H1 (cell line): Measurements from ENCODE around the gene PLLP. TPM values are rescaled to one million over a fixed set of nuclear protein-coding genes. Genes with fewer than 3 reads are reported as not detected.

Experiments used
- CTCF ChIA-PET: fragments of 300-600 bp; sonication (Branson Sonifier 250); formaldehyde crosslinking; loops from one replicate; lab custom pipeline; 2021; ENCODE audit not compliant: partially characterized antibody; lab: Charles Lee
- POLR2A ChIA-PET: fragments of 300-600 bp; sonication (Branson Sonifier 250); formaldehyde crosslinking; loops from one replicate; lab custom pipeline; 2021; ENCODE audit warnings: inconsistent platforms; ENCODE audit not compliant: partially characterized antibody; lab: Charles Lee
- DNase-seq, 2 experiments: peaks; one replicate each; pipeline versions ENCODE4 v3.0.0 to v3.0.0-alpha.2; 2010 to 2022; ENCODE audit warnings: low spot score in 2 of 2, low read depth in 1 of 2, mixed read lengths in 1 of 2
- FAIRE-seq: peaks from 2 replicates; lab custom pipeline; 2011; peaks lifted over from hg19 to GRCh38; lab: Jason Lieb, UNC
- H2AFZ ChIP-seq: 2 replicates; pipeline ENCODE4 v1.8.1; 2012; ENCODE audit warnings: low read length, inconsistent platforms
- H2AK5ac ChIP-seq: 2 replicates; pipeline ENCODE4 v1.6.1; 2013; ENCODE audit warnings: low read depth, low read length
- H2BK120ac ChIP-seq: replicated peaks from 2 replicates; pipeline ENCODE3; 2013; ENCODE audit warnings: low read depth, low read length, inconsistent platforms
- H2BK12ac ChIP-seq: 2 replicates; pipeline ENCODE4 v1.6.1; 2013; ENCODE audit warnings: low read depth, low read length
- H2BK15ac ChIP-seq: 2 replicates; pipeline ENCODE4 v1.6.1; 2013; ENCODE audit warnings: low read length
- H2BK20ac ChIP-seq: 2 replicates; pipeline ENCODE4 v1.6.1; 2013; ENCODE audit warnings: low read length
- H2BK5ac ChIP-seq: 2 replicates; pipeline ENCODE4 v1.6.1; 2013; ENCODE audit warnings: low read depth, low read length
- H3K14ac ChIP-seq: 2 replicates; pipeline ENCODE4 v1.6.1; 2013; ENCODE audit warnings: inconsistent platforms; ENCODE audit not compliant: insufficient read length
- H3K18ac ChIP-seq: 2 replicates; pipeline ENCODE4 v1.6.1; 2013; ENCODE audit warnings: low read length; ENCODE audit errors: extremely low read depth
- H3K23ac ChIP-seq: 2 replicates; pipeline ENCODE4 v1.6.1; 2013; ENCODE audit warnings: inconsistent platforms; ENCODE audit not compliant: insufficient read length
- H3K23me2 ChIP-seq: 2 replicates; pipeline ENCODE4 v1.6.1; 2013; ENCODE audit warnings: low read depth, low read length
- H3K27ac ChIP-seq: 2 replicates; pipeline ENCODE4 v1.6.1; 2011; ENCODE audit warnings: low read depth, low read length, inconsistent platforms
- H3K27me3 ChIP-seq, 4 experiments: replicated peaks in 1 of 4; 1 replicate in 1 of 4; 2 replicates in 3 of 4; pipeline versions ENCODE4 v1.6.1 to v1.8.1; 2011 to 2013; ENCODE audit warnings: low read length in 3 of 4, mild to moderate bottlenecking in 3 of 4, inconsistent platforms in 2 of 4, mixed read lengths in 2 of 4, moderate library complexity in 1 of 4; ENCODE audit not compliant: control insufficient read depth in 3 of 4, insufficient read depth in 3 of 4; ENCODE audit errors: extremely low read depth in 1 of 4
- H3K36me3 ChIP-seq, 4 experiments: 2 replicates each; pipeline versions ENCODE4 v1.6.1 to v1.8.1; 2011 to 2013; ENCODE audit warnings: mild to moderate bottlenecking in 4 of 4, low read length in 3 of 4, moderate library complexity in 2 of 4, control low read depth in 1 of 4, inconsistent platforms in 1 of 4; ENCODE audit not compliant: insufficient read depth in 4 of 4, control insufficient read depth in 2 of 4
- H3K4ac ChIP-seq: replicated peaks from 2 replicates; pipeline ENCODE3; 2013; ENCODE audit warnings: low read length, low read depth, mixed read lengths, inconsistent platforms; ENCODE audit not compliant: insufficient read length
- H3K4me1 ChIP-seq, 4 experiments: replicated peaks in 1 of 4; 1 replicate in 1 of 4; 2 replicates in 3 of 4; pipeline versions ENCODE4 v1.6.1 to v1.8.1; 2011 to 2013; ENCODE audit warnings: low read length in 3 of 4, inconsistent platforms in 2 of 4, mixed read lengths in 1 of 4; ENCODE audit not compliant: insufficient read depth in 4 of 4, control insufficient read depth in 3 of 4
- H3K4me2 ChIP-seq, 2 experiments: 2 replicates each; pipeline versions ENCODE4 v1.6.1 to v1.8.1; 2011 to 2013; ENCODE audit warnings: low read depth in 2 of 2, low read length in 2 of 2, control low read depth in 1 of 2, inconsistent platforms in 1 of 2, mild to moderate bottlenecking in 1 of 2; ENCODE audit not compliant: insufficient read depth in 1 of 2
- H3K4me3 ChIP-seq, 4 experiments: fragments of 200-600, 300-600 bp in 1 of 4; sonication (generic), shearing (Covaris generic), sonication (Bioruptor Twin) in 1 of 4; 2 replicates each; pipeline versions ENCODE4 v1.5.1 to v1.8.1; 2011 to 2016; ENCODE audit warnings: low read length in 4 of 4, low read depth in 3 of 4, control low read depth in 2 of 4, inconsistent platforms in 2 of 4, mild to moderate bottlenecking in 2 of 4, mixed read lengths in 1 of 4, moderate library complexity in 1 of 4; ENCODE audit not compliant: insufficient read depth in 2 of 4; ENCODE audit errors: extremely low read depth in 1 of 4
- H3K56ac ChIP-seq: replicated peaks from 2 replicates; pipeline ENCODE3; 2013; ENCODE audit warnings: low read depth, mild to moderate bottlenecking, mixed read lengths, low read length, inconsistent platforms; ENCODE audit not compliant: insufficient read length
- H3K79me1 ChIP-seq: 2 replicates; pipeline ENCODE4 v1.6.1; 2013; ENCODE audit warnings: low read depth, low read length, control low read depth
- H3K79me2 ChIP-seq, 2 experiments: 2 replicates each; pipeline versions ENCODE4 v1.6.1 to v1.8.1; 2012 to 2013; ENCODE audit warnings: low read length in 2 of 2, mild to moderate bottlenecking in 2 of 2, inconsistent platforms in 1 of 2; ENCODE audit not compliant: insufficient read depth in 2 of 2, control insufficient read depth in 1 of 2
- H3K9ac ChIP-seq, 4 experiments: replicated peaks in 1 of 4; 1 replicate in 1 of 4; 2 replicates in 3 of 4; pipeline versions ENCODE4 v1.6.1 to v1.8.1; 2011 to 2013; ENCODE audit warnings: low read depth in 3 of 4, low read length in 3 of 4, control low read depth in 2 of 4, mild to moderate bottlenecking in 2 of 4, moderate library complexity in 2 of 4, inconsistent platforms in 1 of 4; ENCODE audit errors: extremely low read depth in 1 of 4
- H3K9me3 ChIP-seq, 2 experiments: 2 replicates each; pipeline versions ENCODE4 v1.6.1 to v1.8.1; 2012 to 2013; ENCODE audit warnings: mild to moderate bottlenecking in 2 of 2, moderate library complexity in 2 of 2, control low read depth in 1 of 2, inconsistent platforms in 1 of 2, low read depth in 1 of 2, low read length in 1 of 2, mixed read lengths in 1 of 2; ENCODE audit not compliant: insufficient read depth in 2 of 2
- H4K20me1 ChIP-seq, 2 experiments: replicated peaks in 1 of 2; 2 replicates each; pipeline versions ENCODE3 to v1.8.1; 2011 to 2013; ENCODE audit warnings: inconsistent platforms in 2 of 2, low read length in 2 of 2, mild to moderate bottlenecking in 1 of 2; ENCODE audit not compliant: insufficient read depth in 2 of 2, control insufficient read depth in 1 of 2
- H4K5ac ChIP-seq: 2 replicates; pipeline ENCODE4 v1.6.1; 2013; ENCODE audit warnings: low read length, low read depth, mixed read lengths, inconsistent platforms; ENCODE audit not compliant: insufficient read length
- H4K8ac ChIP-seq: 2 replicates; pipeline ENCODE4 v1.8.0; 2013; ENCODE audit warnings: mild to moderate bottlenecking, moderate library complexity, low read length, inconsistent platforms; ENCODE audit not compliant: insufficient read depth; ENCODE audit errors: extremely low read depth
- H4K91ac ChIP-seq: replicated peaks from 2 replicates; pipeline ENCODE3; 2013; ENCODE audit warnings: low read length, mixed read lengths, inconsistent platforms; ENCODE audit not compliant: insufficient read length
- CTBP2 ChIP-seq: IDR thresholded peaks from 2 replicates; pipeline ENCODE4 v1.7.0; 2011; ENCODE audit warnings: borderline replicate concordance, mild to moderate bottlenecking, moderate library complexity, mixed read lengths, low read length; ENCODE audit not compliant: insufficient read depth, insufficient read length
- GABPA ChIP-seq: IDR thresholded peaks from 2 replicates; pipeline ENCODE4 v1.6.1; 2011; ENCODE audit warnings: mild to moderate bottlenecking, low read length, moderate library complexity, borderline replicate concordance; ENCODE audit not compliant: insufficient read depth
- GTF2F1 ChIP-seq: IDR thresholded peaks from 2 replicates; pipeline ENCODE4 v1.6.1; 2012; ENCODE audit warnings: low read depth, low read length, improper control_type of control experiment, borderline replicate concordance
- HDAC6 ChIP-seq: IDR thresholded peaks from one replicate; pipeline ENCODE4 v1.7.1; 2012; ENCODE audit warnings: low read depth, mild to moderate bottlenecking, inconsistent platforms, low read length, moderate library complexity
- KDM1A ChIP-seq: fragments of 200-600, 300-600 bp; sonication (generic); IDR thresholded peaks from 2 replicates; pipeline ENCODE4 v1.7.1; 2016; ENCODE audit warnings: mild to moderate bottlenecking, low read length, borderline replicate concordance
- NANOG ChIP-seq: IDR thresholded peaks from 2 replicates; pipeline ENCODE4 v1.6.1; 2011; ENCODE audit warnings: low read length, low read depth, mild to moderate bottlenecking, inconsistent platforms; ENCODE audit not compliant: insufficient read depth, poor library complexity, severe bottlenecking
- POU5F1 ChIP-seq: IDR thresholded peaks from 2 replicates; pipeline ENCODE4 v1.6.1; 2011; ENCODE audit warnings: low read depth, mild to moderate bottlenecking, low read length, moderate library complexity
- RAD21 ChIP-seq, 2 experiments: IDR thresholded peaks in 1 of 2; conservative IDR thresholded peaks in 1 of 2; 2 replicates each; pipeline ENCODE4 v1.6.1; 2011; ENCODE audit warnings: low read depth in 2 of 2, low read length in 2 of 2, improper control_type of control experiment in 1 of 2, inconsistent platforms in 1 of 2, mild to moderate bottlenecking in 1 of 2, moderate library complexity in 1 of 2
- SP4 ChIP-seq: IDR thresholded peaks from 2 replicates; pipeline ENCODE4 v1.6.1; 2012; ENCODE audit warnings: low read length, inconsistent platforms
- TEAD4 ChIP-seq: IDR thresholded peaks from 2 replicates; pipeline ENCODE4 v1.6.1; 2012; ENCODE audit warnings: low read depth, low read length, inconsistent platforms, mixed read lengths
- YY1 ChIP-seq: IDR thresholded peaks from 2 replicates; pipeline ENCODE4 v1.6.1; 2011; ENCODE audit warnings: low read depth, mild to moderate bottlenecking, low read length
- WGBS, 2 experiments: shearing (Covaris generic) in 1 of 2; methylation state at CpG; one replicate each; pipeline versions ENCODE4 v1.1.6 to v1.1.7; 2013 to 2015; ENCODE audit warnings: low lambda C conversion rate in 2 of 2, mixed read lengths in 2 of 2, inconsistent platforms in 1 of 2, low coverage in 1 of 2, missing lambda C conversion rate in 1 of 2; ENCODE audit not compliant: insufficient replicate concordance in 2 of 2, insufficient coverage in 1 of 2, insufficient read length in 1 of 2; ENCODE audit errors: extremely low coverage in 1 of 2, missing lambda C conversion rate in 1 of 2; 5-methylcytosine and 5-hydroxymethylcytosine counted together
- polyA plus RNA-seq, 7 experiments: library from polyadenylated mRNA; depleted of rRNA in 3 of 7; stranded (reverse) in 5 of 7; unstranded in 2 of 7; fragments of >200 nt in 5 of 7; fragments of 200-250 nt in 2 of 7; gene quantifications; 1 replicate in 5 of 7; 2 replicates in 1 of 7; 4 replicates in 1 of 7; pipeline versions ENCODE4 v1.2.1 to v1.2.3, GENCODE V29; 2011 to 2013; ENCODE audit warnings: missing spikeins in 2 of 7, mixed read lengths in 2 of 7
- total RNA-seq: library from RNA; stranded (reverse); fragmentation: NEBNext Ultra II Directional; extraction: Animal tissue kit (Norgen Biotek cat#: 25700); gene quantifications from 2 replicates; pipeline ENCODE4 v1.2.1, GENCODE V29; 2021

Gene PLLP
- total and polyA plus RNA-seq, 2 of the 8 experiments (the other 6 are each of a cell fraction or from before 2014, with no cell fraction given), result 2.9 to 10.6 TPM

DNA sequence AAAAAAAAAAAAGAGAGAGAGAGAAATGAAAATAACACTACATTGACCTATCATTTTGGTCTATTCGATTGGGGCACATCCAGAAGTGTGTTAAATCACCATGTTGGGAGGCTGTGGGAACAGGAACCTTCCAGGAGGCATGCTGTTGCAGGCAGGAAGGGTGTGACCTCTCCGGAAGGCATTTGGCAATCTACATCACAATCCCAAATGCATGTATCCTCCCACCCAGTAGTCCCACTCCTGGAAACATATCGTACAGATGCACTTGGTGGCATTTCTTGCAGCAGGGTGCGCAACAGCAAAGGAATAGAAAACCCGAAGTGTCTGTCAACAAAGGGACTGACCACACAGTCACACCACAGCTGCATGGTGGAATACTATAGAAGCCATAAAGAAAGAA is 7.9 kb downstream of the PLLP start:
- Histone ChIP-seq H3K36me3 (no peaks in the 10 kb centered on the region; a peak in 1 of 8 replicates), H2BK120ac (no peak overlapping the region), H4K8ac (no peak overlapping the region), H3K9me3 (no peaks in the 10 kb centered on the region), H3K4ac (no peak overlapping the region), H3K79me2 (no peaks in the 10 kb centered on the region), H3K4me1 (no peaks in the 10 kb centered on the region; a peak in 1 of 7 replicates), H4K20me1 (no peaks in the 10 kb centered on the region), H3K4me3 (no peak overlapping the region), H3K23me2 (0 out of 2 replicates have a peak, but pooled peaks cover 1% of the 10 kb centered on the region), H3K79me1 (no peaks in the 10 kb centered on the region), H2AFZ (no peak overlapping the region), H3K4me2 (no peak overlapping the region), H3K9ac (no peak overlapping the region), H2BK15ac (0 out of 2 replicates have a peak overlapping the region, but pooled peaks have one; percentile 19), H3K56ac (no peak overlapping the region), H3K18ac (no peak overlapping the region), H3K27me3 (no peaks in the 10 kb centered on the region), H2BK20ac (no peak overlapping the region), H2AK5ac (no peak overlapping the region), H2BK5ac (no peak overlapping the region), H3K27ac (no peak overlapping the region), H4K5ac (no peak overlapping the region), H2BK12ac (no peak overlapping the region), H3K14ac (no peak overlapping the region), H3K23ac (no peak overlapping the region), H4K91ac (no peak overlapping the region)
- ChIA-PET CTCF (interaction anchor here (1.8 kb wide), 1 partner anchor 142 kb away, joined by 4 read pairs; no protein-coding TSS in a partner anchor), POLR2A (no interaction called here)
- 86% methylated on average over 5 of the region's 5 CpGs; no CpG with 5 or more reads in 1 of the 2 experiments for WGBS, 2 experiments
- TF ChIP-seq GTF2F1 (no peak), YY1 (no peak), GABPA (no peak), POU5F1 (no peak), HDAC6 (no peak), CTBP2 (no peak), SP4 (no peak), NANOG (no peak), TEAD4 (no peak), KDM1A (no peak), RAD21 (IDR thresholded peaks at IDR 0.05 in 1 of 2, conservative IDR thresholded peaks at IDR 0.05 in 1 of 2; ENCODE audit: low read depth in 2 of 2, low read length in 2 of 2) (no peak)
- no peak for FAIRE-seq
- no peak for DNase-seq
